HTR-8/SVneo (cell line): ENCODE results near the gene ANKRD37.

Experiments
- DNase-seq: peaks from one replicate; pipeline ENCODE4 v3.0.0; 2011; ENCODE audit warnings: low spot score, mixed read lengths; ENCODE audit not compliant: insufficient read length
- FAIRE-seq: peaks from 2 replicates; lab custom pipeline; 2011; peaks lifted over from hg19 to GRCh38; lab: Jason Lieb, UNC

The ANKRD37 gene

GRCh38 chr4:185379326-185380295 lies 17.0 kb upstream of the ANKRD37 start:
- peak; percentile 62 for FAIRE-seq
- peak; percentile 21 for DNase-seq

DNA sequence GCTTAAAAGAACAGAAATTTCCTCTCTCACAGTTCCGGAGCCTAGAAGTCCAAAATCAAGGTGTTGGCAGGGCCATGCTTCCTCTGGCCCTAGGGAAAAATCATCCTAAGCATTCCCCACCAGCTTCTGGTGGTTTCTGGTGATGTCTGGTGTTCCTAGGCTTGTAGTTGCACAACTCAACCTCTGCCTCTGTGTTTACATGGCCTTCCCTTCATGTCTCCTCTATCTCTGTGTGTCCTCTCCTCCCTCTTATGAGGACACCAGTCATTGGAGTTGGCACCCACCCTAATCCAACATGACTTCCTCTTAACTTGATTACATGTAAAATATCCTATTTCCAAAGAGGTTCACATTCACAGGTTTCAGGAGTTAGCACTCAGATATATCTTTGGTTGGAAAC lies 16.3 kb upstream of the ANKRD37 start:
- no peak for FAIRE-seq

GRCh38 chr4:185381288-185382196 lies 15.1 kb upstream of the ANKRD37 start:
- DNase-seq (no peak), FAIRE-seq (no peak)

More for the DNA sequence above, 16.3 kb upstream of the ANKRD37 start:
- DNase-seq = no peak

DNA sequence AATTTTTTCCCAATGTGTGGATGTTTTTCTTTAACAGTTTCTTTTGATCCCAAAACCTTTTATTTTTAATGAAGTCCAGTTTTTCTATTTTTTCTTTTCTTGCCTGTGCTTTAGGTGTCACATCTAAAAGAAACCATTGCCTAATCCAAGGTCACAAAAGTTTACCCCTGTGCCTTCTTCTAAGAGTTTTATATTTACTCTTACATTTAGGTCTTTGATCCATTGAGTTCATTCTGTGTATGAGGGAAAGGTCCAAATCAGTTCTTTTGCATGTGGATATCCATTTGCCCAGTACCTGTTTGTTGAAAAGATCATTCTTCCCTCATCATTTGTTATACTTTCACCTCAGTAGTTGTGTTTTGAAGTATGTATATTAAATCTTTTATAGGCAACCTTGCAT lies 13.9 kb upstream of the ANKRD37 start:
- no peak for FAIRE-seq
- DNase-seq = no peak

DNA sequence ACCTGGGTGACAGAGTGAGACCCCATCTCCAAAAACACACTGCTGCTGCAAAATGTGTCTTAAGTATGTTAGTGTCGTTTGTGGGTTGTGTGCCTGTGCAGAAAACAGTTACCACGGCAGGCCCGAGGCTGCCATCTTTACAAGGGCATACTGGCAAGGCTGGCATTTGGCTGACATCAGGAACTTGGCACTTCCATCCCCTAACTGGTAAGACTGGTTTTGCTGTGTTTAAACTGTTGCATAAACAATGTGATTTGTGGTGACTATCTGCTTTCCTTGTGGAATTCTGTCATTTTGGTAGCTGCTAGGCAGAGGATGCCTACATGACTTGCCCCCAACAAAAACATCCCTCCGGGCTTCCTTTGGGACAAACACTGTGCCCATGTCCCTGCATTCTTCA lies 13.2 kb upstream of the ANKRD37 start:
- DNase-seq = no peak
- peak; percentile 40 for FAIRE-seq

DNA sequence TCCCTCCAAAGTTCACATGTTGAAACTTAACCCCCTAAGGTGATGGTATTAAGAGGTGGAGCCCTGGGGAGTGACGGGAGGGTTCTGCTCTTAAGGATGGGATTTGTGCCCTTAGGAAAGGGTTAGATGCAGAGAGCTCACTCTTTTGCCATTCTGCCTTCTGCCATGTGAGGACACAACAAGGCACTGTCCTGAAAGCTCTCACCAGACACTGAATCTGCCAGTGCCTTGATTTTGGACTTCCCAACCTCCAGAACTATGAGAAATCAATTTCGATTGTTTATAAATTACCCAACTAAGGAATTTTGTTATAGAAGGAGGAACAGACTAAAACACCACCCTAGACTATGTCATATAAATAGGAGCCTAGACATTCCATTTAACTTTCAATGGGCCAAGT lies 12.6 kb upstream of the ANKRD37 start:
- DNase-seq (no peak), FAIRE-seq (no peak)

DNA sequence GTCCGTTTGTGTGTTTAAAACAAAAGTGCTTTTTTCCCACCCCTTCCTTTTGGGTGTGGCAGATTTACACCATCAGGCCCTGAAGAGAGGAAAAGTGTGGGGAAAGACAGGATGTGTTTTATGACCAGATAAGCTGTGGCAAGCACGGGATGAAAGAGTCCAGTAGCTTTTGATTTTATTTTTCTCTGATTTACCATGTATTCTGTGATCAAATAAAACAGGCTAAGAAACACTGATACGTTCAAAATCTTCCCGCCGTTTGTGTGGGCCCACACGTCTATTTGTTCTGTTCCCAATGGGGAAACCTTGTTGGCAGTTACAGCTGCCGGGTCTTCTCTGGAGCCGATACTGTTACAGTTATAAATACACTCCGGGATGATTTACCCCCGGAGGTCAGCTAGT lies 11.7 kb upstream of the ANKRD37 start:
- DNase-seq (peak; percentile 31), FAIRE-seq (no peak)

DNA sequence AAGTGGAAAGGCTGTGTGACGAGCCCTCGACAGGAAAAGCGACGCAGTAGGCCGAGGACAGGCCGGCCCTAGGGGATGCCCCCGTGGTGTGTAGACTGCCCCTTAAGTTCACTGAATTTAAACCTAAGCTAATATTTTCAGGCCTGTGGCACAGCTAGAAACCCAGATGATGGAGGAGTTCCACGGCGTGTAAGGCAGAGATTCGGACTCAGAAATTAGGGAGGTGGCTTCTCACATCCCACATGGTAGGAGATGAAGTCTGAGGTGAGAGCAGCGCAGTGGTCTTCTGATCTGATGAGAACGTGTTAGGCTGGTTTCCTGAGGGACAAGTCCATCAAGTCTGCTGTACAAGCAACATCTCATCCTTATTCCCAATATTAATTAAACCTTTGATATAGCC lies 8.7 kb upstream of the ANKRD37 start:
- DNase-seq = no peak
- FAIRE-seq = no peak

DNA sequence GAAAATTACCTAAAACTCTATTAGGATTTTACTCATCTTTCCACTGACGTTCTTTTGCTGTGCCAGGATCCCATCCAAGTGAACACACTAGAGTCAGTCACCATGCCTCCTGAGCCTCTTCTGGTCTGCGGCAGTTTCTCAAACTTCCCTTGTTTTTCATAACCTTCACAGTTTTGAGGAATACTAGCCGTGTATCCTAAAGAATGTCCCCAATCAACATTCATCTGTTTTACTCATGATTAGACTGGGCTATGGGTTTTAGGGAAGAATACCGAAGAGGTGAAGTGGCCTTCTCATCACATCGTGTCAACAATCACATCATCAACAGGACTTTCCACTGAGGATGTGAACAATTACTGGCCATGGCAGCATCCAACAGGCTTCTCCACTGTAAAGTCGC lies 5.7 kb upstream of the ANKRD37 start:
- FAIRE-seq = no peak
- no peak for DNase-seq

GRCh38 chr4:185392156-185392555 lies 4.5 kb upstream of the ANKRD37 start:
- FAIRE-seq (no peak), DNase-seq (no peak)

GRCh38 chr4:185394568-185395237 lies 1.9 kb upstream of the ANKRD37 start:
- DNase-seq = no peak
- no peak for FAIRE-seq

DNA sequence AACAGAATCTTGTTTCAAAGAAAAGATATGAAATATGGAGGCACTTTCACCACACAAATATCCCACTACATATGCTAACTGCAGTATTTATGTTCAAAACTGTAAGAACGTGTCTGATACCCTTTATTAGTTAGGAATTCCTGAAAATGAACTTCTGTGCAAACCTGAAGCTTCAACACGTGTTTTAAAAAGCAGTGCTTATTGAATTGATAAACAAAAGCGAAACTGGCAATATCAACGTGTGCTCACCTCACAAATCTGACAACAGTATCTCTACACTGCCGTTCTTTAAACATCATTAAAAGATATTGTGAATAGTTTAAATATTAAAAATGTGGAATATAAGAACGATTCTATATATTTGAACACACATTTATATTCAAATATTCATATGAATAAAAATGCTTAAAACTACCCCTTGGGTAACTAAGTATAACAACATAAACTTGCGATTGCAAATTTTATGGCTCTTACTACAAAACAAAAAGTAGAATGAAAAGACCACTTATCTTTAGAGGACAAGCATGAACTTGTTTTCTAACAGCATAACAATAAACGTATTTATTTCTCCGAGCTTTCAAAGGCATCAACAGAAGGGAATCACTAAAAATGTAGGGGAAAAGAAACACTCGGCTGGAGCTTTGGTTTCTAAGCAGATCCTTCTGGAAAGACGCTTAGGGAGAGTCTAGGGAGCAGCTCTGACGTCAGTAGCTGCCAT lies 1.2 kb upstream of the ANKRD37 start, which contains the start of gene LRP2BP:
TSS of gene LRP2BP (minus strand) at position 687 of the 718 bp plus-strand sequence. CDS start 17,738 bp downstream, outside the sequence.
- no peak for FAIRE-seq
- peak; percentile 90 for DNase-seq

- DNase-seq (peak; percentile 97), FAIRE-seq (peak; percentile 98)
These were observed 501 bp upstream of the ANKRD37 start for GRCh38 chr4:185395956-185396723.

DNA sequence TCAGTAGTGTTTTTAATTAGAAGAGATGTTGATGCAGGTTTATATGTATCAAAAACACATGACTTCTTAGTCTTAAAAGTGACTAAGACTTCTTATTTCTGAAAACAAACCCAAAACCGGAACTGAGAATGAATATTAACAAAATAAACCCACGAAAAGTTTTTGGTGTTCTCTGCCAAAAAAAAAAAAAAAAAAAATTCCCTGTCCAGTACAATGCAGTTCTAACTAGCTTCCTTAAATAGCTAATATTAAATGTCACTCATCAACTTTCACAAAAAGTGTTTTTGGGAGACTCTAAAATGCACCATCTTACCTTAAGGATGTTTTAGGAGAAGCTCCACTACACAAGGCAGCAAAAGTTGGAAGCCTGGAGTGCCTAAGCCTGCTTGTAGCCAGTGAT lies 2.0 kb downstream of the ANKRD37 start:
- DNase-seq (no peak), FAIRE-seq (no peak)

- FAIRE-seq (no peak), DNase-seq (no peak)
These were observed 2.8 kb downstream of the ANKRD37 start for GRCh38 chr4:185399466-185399865.

GRCh38 chr4:185404031-185404430 lies 7.4 kb downstream of the ANKRD37 start:
- DNase-seq = no peak
- no peak for FAIRE-seq

- DNase-seq (no peak), FAIRE-seq (no peak)
These were observed 8.8 kb downstream of the ANKRD37 start for GRCh38 chr4:185405296-185405999.

GRCh38 chr4:185408432-185408831 lies 11.8 kb downstream of the ANKRD37 start:
- DNase-seq (no peak), FAIRE-seq (no peak)
